ENCODE measurements around the gene NEU2.

Gene NEU2

GRCh38 chr2:233075966-233076339 lies 43.5 kb downstream of the NEU2 start:
- DNase-seq (ENCODE audit: low read depth, low spot score), result no peak

GRCh38 chr2:233076749-233077148 lies 44.3 kb downstream of the NEU2 start:
- DNase-seq (ENCODE audit: low read depth, low spot score), result no peak

- DNase-seq (ENCODE audit: low read depth, low spot score), result no peak
These were observed 47.0 kb downstream of the NEU2 start for GRCh38 chr2:233079473-233079877.

GRCh38 chr2:233079953-233080835 lies 47.7 kb downstream of the NEU2 start:
- DNase-seq (ENCODE audit: low read depth, low spot score), result no peak

DNA sequence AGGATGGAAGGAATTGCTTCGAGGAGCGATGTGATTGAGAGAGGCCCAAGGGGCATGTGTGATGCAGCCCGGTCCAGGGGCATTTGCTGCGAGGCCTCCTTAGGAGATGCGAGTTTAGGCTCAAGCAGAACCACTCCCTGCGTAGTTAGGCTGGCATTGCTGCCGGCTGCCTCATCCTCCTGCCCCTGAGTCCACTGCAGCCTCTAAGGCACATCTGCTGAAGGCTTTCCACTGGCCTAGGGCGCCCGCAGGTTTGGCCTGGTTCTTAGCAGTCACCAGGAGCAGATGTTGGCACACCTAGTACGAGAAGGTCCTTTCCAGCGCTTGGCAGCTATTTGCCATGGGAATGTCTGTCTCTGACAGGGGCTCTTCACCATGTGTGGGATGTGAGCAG lies 48.4 kb downstream of the NEU2 start:
- no peak for DNase-seq (ENCODE audit: low read depth, low spot score)

DNA sequence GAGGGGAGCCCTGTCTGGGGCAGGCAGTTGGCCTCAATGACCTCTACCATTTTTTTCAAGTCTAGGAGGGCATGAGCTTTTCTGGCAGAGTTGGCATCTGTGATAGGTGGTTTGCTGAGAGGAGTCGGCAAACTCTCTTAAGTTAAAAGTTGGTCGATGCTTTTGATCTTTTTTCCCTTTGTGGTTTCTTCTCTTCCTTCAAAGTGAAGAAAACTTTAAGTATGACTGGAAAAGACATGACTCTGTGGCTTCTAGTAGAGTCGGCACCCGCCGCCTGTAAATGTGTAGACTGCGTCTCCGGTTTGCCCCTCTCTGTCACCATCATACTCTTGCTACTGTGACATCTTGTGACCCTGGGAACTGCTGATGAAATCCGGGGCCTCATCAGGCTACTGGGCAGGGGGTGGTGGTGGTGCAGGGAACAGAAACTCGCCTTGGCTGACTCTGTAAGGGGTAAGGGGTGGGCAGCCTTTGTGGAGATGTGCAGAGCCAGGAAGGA lies 48.8 kb downstream of the NEU2 start:
- no peak for DNase-seq (ENCODE audit: low read depth, low spot score)

DNA sequence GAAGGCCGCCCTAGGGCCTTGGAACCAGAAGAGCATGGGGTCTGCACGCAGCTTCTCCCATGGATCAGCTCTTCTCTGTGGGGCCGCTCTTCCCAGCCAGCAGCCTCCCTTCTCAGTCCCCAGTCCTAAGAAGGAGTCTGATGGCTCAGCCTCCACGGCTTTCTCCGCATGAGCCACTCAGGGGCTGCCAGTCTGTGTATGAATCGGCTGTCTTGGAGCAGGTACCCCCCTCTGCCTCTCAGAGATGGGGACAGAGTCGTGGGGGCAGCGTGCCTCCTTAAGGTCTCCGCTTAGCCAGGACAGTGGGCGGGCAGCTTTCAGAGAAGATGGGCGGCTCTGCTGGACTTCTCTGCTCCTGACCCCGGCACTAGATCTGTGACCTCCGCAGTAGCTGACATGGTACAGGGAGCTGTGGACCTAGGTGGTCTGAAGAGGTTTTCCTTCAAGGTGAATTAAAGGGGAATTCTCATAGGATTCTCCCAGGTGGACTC lies 49.3 kb downstream of the NEU2 start:
- DNase-seq (ENCODE audit: low read depth, low spot score), result no peak

GRCh38 chr2:233082222-233082930 lies 49.9 kb downstream of the NEU2 start:
- no peak for DNase-seq (ENCODE audit: low read depth, low spot score)

- no peak for DNase-seq (ENCODE audit: low read depth, low spot score)
These were observed 50.7 kb downstream of the NEU2 start for GRCh38 chr2:233082931-233083755.

DNA sequence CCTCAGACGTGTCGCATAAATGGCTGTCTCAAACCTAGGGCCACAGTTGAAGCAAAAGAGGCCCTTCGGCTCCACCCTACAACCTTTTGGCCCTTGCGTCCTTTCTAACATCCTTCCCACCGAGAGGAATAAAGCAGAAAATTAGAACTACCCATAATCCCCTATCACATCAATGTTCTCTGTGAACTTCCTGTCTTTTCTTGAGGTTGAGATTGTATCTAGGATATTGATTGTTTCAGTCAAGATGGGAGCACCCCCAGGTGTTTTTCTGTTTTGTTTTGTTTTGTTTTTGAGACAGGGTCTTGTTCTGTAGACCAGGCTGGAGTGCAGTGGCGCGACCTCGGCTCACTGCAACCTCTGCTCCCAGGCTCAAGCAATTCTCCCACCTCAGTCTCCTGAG lies 51.3 kb downstream of the NEU2 start:
- DNase-seq (ENCODE audit: low read depth, low spot score), result no peak

- no peak for DNase-seq (ENCODE audit: low read depth, low spot score)
These were observed 52.0 kb downstream of the NEU2 start for GRCh38 chr2:233084488-233084887.

All from iPS DF 19.7 (cell line).